ENCODE data around the gene SPDL1.

SPDL1 gene, protein sequence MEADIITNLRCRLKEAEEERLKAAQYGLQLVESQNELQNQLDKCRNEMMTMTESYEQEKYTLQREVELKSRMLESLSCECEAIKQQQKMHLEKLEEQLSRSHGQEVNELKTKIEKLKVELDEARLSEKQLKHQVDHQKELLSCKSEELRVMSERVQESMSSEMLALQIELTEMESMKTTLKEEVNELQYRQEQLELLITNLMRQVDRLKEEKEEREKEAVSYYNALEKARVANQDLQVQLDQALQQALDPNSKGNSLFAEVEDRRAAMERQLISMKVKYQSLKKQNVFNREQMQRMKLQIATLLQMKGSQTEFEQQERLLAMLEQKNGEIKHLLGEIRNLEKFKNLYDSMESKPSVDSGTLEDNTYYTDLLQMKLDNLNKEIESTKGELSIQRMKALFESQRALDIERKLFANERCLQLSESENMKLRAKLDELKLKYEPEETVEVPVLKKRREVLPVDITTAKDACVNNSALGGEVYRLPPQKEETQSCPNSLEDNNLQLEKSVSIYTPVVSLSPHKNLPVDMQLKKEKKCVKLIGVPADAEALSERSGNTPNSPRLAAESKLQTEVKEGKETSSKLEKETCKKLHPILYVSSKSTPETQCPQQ

GRCh38 chr5:169583424-169584220 lies at the start of gene SPDL1:
Gene SPDL1 (plus strand): TSS chr5:169583773. CDS start chr5:169588417, 4,644 bp downstream.
- peak; percentile 91 for DNase-seq

DNA sequence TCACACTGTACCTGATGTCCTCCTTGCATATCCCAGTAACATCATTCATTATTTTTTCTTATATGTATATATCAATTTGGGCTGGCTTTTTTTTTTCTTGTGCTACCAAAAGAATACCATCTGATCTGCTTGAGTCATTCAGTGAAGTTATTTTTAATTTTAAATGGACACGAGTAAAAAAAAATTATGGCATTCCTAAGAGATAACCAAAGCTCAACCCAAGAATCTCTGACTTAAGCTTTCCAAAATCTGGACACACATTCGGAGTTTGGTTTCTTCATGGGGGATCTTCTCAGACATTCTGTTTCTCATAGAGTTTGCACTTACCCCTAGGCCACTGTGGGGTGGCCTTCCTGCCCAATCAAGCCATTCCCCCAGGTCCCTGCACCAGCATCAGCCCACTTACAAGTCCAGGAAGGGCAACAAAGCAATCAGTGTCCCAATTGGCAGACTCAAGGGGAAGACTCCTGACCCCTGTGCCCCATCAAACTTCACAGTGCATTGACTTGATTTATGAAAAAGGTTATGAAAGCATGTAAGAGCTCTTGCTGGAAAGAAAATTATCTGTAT lies 49.2 kb upstream of the SPDL1 start:
- DNase-seq, result no peak

- DNase-seq, result no peak
Observed at GRCh38 chr5:169534939-169535338, 48.6 kb upstream of the SPDL1 start.

DNA sequence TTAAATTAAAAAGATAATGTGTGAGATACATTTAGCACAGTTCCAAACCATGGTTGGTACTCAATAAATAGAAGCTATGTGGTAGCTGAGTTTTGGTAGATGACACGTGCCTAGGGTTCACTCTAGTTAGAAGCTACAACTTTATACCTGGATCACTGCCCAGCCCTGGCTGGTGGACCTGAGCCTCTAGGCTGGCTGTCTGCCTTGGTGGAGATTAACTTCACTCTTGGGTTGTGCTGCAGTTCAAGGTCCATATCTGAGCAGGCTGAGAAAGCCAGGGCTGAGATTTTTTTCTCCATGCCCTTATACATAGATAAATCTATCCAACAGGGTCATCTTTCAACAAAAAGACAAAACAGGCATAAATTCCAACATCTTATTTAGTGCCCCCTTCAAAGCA lies 44.6 kb upstream of the SPDL1 start:
- DNase-seq, result no peak

DNA sequence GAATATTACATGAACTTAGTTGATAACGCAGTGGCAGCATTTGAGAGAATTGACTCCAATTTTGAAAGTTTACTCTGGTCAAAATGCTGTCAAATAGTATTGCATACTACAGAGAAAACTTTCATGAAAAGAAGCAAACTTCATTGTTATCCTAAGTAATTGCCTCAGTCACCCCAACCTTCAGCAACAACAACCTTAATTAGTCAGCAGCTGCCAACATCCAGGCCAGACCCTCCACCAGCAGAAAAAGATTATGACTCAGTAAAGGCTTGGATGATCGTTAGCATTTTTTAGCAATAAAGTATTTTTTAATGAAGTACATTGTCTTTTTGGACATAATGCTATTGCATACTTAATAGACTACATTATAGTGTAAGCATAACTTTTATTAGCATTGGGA lies 40.8 kb upstream of the SPDL1 start:
- no peak for DNase-seq

GRCh38 chr5:169544264-169544950 lies 39.2 kb upstream of the SPDL1 start:
- DNase-seq, result no peak

- no peak for DNase-seq
Observed at GRCh38 chr5:169545762-169546161, 37.8 kb upstream of the SPDL1 start.

DNA sequence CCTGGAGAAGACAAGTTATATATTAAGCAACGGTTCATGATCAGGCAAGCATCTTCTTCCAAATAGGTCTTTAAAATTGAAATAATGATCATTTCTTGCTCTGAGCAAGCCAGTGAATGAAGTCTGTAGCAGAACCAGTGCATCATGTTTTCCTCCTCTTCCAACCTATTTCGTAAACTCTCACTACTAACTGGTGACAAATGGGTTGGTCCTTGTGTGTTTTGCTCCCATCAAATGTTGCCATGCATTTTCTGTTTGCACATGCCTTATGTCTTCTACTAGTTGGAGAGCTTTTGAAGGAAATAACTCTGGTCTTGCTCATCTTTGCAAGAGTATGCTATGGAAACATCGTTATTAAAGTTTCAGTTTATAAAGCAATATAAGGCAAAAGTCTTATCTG lies 37.2 kb upstream of the SPDL1 start:
- DNase-seq, result no peak

GRCh38 chr5:169547508-169547907 lies 36.1 kb upstream of the SPDL1 start:
- no peak for DNase-seq

GRCh38 chr5:169548315-169548714 lies 35.3 kb upstream of the SPDL1 start:
- DNase-seq, result no peak

DNA sequence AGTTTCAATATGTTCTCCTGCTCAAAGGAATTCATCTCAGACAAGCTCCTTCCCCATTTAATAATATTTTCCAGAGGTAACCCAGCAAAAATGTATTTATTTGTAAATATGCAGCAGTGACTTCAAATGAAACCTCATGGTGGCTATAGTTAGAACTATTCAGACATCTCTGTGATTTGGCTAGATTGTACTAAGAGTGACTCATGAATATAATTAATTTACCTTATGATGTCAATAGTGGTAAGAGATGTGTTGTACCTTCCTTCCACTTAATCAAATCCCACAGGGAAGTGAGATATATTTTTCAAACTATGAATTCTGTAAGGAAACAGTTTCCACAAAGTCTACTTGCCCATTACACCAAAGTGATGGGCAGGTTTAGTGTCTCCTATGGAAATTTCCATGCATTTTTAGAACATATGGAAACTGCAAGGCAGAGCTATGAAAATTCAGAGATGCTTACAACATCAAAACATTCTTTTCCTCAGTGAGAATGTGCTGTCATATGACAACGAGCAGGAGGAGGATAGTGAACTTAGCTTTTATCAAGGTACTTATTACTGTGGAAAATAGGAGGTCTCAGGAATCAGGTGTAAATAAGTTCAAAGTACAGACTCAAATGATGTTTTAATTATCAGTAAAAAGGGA lies 34.0 kb upstream of the SPDL1 start:
- no peak for DNase-seq

DNA sequence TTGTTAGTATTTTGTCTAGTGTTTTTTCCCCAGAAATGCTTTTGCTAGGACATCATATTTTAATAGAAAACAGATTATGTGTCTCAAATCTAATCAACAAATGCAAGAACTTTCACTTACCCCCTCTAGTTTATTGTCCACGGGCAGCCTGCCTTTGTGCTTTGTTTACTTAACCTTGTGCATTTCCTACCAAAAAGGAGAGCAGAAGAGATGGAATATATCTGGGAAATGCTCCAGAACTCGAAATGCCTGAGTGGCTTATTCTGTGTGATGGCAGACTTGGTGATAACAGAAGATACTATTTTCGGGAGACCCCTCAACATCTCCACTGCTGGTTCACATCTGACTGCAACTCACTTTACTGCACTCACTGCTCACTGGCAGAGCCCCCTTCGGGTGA lies 33.3 kb upstream of the SPDL1 start:
- DNase-seq, result no peak

GRCh38 chr5:169551146-169551545 lies 32.4 kb upstream of the SPDL1 start:
- no peak for DNase-seq

DNA sequence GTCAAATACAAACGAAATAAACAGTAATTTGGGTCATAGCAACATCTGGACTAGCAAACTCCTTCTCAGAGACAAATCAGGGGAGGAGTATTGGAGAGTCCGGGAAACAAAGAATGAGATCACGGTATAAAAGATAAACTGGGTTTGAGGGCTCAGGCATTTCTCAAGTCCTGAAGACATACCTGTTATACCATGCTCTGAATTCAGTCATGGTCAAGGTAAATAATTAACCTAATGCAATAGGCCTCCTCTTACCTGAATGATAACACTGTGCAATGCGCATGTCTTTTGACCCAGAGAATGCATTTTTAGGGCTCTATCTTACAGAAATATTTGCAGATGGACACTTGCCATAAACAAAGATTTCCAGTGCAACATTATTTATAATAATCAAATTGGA lies 31.9 kb upstream of the SPDL1 start:
- no peak for DNase-seq

DNA sequence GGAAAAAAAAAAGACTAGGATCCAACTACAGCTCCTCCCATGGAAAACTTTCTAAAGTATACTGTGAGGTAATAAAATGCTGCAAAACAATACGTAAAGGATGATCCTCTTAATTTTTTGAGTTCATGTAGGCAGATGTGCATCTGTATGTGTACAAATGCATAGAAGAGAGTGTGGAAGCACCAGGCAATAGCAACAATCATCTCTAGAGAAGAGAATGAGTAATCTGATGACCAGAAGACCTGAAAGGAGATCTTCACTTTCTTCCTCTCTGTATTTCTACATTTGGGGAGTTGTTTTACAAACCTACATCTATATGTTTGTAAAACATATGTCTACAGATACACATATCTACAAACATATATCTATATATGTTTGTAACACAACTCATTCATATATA lies 29.3 kb upstream of the SPDL1 start:
- DNase-seq, result no peak

GRCh38 chr5:169557838-169558237 lies 25.7 kb upstream of the SPDL1 start:
- no peak for DNase-seq

GRCh38 chr5:169561893-169562292 lies 21.7 kb upstream of the SPDL1 start:
- DNase-seq, result no peak

GRCh38 chr5:169563369-169563768 lies 20.2 kb upstream of the SPDL1 start:
- DNase-seq, result no peak

- no peak for DNase-seq
Observed at GRCh38 chr5:169566202-169566601, 17.4 kb upstream of the SPDL1 start.

DNA sequence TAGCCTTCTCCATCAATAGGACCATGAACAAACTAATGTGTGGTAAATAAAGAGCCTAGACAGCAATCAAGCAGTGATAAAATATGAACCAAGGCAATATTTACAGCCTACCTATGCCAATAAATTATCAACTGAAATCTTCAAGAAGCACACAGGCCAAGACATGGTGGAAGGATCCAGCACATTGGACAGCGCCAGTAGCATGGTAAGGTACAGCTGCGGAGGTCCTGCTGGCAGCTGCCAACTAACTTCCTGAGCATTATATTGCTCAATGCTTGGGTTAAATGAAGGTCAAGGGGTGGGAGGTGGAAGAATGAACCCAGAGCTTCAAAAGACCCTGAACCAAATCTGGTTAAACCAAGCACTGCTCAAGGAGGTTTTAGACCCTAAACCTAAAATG lies 16.5 kb upstream of the SPDL1 start:
- no peak for DNase-seq

GRCh38 chr5:169569513-169569912 lies 14.1 kb upstream of the SPDL1 start:
- DNase-seq, result no peak

DNA sequence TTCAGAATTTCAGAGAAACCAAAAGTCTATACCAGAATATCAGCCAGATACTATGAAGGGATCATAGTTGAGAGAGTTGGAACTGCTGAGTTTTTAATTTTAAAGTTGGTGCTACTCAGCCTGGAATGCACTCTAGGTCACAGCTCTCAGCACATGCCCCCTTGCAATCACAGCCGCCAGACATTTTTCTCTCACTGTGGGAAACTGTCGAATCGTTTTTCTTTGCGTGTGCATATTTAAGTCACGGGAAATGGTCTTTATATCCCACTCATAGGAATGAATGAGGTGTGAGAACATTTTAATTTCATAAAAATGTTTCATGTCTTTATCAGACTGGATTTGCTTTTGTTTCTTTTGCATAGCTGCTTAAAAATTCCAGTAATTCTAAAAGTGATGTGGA lies 12.2 kb upstream of the SPDL1 start:
- no peak for DNase-seq

Measured in stimulated activated naive CD4-positive, alpha-beta T cell treated with Interleukin-2 at 50 U/mL for 16 hours (primary cell).